ENCODE data around the gene RNF8.
"Not testable (repeated sequence)": the region's sequence is repeated elsewhere in the genome, so short reads cannot be mapped to it uniquely, and the experiment has no call there.

RNF8 gene

DNA sequence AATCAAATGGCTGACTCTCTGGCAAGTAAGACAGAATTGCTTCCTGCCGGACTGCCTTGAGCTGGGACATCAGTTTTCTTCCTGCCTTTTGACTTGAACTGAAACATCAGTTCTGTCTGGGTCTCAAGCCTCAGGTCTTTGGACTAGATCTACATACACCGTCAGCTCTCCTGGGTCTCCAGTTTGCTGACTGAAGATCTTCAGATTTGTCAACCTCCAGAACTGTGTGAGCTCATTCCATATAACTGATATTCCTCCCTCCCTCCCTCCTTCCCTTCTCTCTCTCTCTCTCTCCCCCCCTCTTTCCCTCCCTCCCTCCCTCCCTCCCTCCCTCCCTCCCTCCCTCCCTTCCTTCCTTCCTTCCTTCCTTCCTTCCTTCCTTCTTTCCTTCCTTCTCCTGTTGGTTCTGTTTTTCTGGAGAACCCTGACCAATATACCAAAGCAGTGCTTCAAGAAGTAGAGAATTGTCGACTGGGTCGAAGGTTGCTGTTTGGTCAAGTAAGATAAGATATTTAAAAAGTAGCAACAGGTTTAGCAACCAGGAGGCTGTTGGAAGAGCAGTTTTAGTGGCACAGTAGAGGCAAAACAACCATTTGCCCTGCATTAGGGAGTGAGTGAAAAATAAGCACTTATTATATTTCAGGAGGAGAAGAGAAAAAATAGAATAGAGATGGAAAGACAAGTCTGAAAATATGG, 46.2 kb downstream of the RNF8 start:
- no peak for DNase-seq (ENCODE audit: low read depth)

- DNase-seq (ENCODE audit: low read depth), result not testable (repeated sequence)
These were observed 47.9 kb downstream of the RNF8 start for GRCh38 chr6:37401658-37402057.

GRCh38 chr6:37406726-37407341, 53.1 kb downstream of the RNF8 start:
- no peak for DNase-seq (ENCODE audit: low read depth)

- no peak for DNase-seq (ENCODE audit: low read depth)
These were observed 54.2 kb downstream of the RNF8 start for GRCh38 chr6:37407948-37408347.

GRCh38 chr6:37409501-37409900, 55.7 kb downstream of the RNF8 start:
- no peak for DNase-seq (ENCODE audit: low read depth)

DNA sequence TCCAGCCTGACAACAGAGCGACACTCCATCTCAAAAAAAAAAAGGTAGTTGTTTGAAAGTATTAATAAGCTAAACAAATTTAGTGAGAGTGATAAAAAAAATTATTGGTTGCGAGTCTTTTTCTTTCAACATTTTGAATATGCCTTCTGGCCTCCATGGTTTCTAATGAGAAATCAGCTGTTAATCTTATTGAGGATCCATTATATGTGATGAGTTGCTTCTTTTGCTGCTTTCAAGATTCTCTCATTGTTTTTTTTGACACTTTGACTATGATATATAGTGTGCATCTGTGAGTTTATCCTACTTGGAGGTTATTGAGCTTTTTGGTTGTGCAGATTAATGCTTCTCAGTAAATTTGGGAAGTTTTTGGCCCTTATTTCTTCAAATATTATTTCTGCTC, 63.6 kb downstream of the RNF8 start:
- DNase-seq (ENCODE audit: low read depth), result no peak

DNA sequence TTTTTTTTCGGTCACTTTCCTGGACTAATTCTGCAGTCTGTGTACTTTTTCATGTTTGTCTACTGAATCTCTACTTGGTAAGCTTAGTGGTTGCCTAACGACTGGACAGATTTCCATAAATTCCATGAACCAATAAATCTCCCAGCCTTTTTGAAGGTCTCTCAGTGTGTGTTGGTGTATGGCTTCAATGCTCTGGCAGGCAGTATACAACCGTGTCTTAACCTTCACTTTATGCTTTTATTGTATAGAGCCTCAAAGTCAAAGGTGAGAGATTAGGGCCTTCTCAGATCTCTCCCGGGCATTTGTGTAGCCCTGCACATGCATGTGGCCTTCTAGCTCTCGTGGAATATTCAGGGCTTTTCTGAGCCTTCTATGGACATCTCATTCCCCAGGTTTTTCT, 64.9 kb downstream of the RNF8 start:
- no peak for DNase-seq (ENCODE audit: low read depth)

- no peak for DNase-seq (ENCODE audit: low read depth)
These were observed 72.5 kb downstream of the RNF8 start for GRCh38 chr6:37426058-37426944.

DNA sequence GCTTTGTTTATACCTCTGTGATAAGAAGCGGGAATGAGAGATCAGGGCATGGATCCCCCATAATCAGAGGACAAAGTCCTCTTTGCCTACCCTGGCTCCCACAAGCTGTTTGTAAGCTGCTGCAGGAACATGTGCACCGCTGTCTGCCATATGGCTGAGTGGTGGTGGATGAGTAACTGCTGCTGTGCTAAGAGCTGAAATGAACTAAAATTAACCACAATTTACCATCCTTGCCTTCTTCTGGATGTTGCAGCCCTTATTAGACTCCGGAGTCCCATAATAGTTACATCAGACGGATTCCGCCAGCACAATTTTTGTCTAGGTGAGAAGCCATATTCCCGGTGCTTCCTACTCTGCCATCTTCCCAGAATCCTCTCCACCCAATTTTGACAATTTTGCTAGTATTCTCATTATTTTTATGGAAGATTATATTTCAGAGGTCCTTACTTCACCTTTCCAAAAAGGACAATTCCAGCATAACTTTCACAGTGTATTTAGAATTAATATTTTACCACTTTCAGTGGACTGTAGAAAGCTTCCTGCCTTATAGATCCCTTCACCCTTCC, 73.2 kb downstream of the RNF8 start:
- DNase-seq (ENCODE audit: low read depth), result no peak

- DNase-seq (ENCODE audit: low read depth), result no peak
These were observed 75.6 kb downstream of the RNF8 start for GRCh38 chr6:37429352-37429750.

DNA sequence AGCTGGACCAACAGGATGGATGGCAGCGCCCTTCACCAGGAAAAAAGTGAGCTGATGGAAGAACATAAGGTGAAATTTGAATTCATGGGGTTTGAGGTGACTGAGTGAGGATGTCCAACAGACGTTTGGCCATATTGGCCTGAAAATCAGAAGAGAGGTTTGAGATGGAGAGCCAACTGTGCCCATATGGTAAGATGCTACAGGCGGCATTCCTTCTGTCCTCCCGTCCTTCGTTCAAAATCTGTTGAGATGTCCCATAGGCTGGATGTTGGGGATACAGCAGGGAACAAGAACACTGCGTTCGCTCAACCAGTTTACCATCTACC, 78.8 kb downstream of the RNF8 start:
- no peak for DNase-seq (ENCODE audit: low read depth)

DNA sequence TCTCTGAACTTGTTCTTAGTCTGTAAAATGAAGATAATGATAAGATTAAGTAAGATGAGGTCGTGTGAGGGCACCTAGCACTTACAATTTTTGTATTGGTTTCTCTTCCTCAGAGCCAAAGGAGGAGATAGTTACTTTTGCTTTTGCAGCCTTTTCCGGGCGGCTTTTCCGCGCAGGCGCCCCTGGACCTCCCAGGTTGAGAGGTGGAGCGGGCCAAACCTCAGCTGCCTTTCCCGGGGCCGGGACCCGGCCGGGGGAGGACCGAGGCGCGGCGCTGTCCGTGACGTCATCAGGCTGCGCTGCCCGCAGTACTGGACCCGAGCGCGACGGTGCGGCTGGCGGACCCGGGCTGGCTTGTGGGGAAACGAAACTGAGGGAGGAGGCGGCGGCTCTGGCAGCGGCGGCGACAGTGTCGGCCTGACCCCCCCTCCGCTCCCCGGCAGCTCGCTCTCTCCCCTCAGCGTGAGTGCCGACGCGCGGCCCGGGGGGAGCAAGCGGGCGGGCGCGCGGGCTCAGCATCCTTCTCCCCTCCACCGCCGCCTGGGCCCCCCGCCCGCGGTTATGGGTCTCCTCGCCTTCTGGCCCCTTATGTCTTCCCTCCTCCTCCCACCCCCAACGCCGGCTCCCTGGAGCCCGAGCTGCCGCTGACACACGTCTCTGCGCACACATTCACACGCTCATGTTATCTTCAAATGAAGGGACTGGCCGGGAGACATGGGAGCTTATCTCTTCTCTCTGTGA, 79.3 kb downstream of the RNF8 start, which contains the start of gene CMTR1:
Gene CMTR1, plus strand, starts transcription at position 306 of the 741 bp plus-strand sequence. CDS start 2,409 bp downstream, outside the sequence.
- DNase-seq (ENCODE audit: low read depth), result peak; percentile 71

DNA sequence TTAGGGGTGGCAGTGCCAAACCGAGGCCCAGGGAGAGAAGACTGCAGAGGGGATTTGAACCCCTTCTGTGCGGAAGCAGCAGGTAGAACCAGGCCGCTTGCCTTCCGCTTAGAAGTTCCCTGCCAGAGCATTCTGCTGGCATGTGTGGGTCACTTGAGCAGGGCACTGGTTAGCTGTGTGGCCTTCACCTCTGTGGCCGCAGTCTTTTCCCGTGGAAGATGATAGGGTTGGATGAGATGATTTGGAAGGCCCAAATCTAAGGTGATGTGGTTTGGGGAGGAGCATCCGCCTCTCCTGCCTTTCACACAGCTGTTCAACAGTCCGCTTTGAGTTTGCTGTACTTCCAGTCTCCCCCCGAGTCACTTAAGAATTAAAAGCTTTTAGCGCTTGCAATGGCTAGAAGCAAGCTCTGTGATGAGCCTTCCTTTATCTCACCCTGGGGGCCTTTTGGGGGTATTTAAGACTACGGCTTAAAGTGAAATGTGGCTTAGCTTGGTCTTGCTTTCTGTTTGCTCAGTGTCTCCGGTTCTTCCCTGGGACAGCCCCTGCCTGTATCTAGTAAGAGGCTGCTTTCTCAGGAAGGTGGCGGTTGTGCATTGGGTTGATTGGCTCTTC, 80.0 kb downstream of the RNF8 start:
- DNase-seq (ENCODE audit: low read depth), result peak; percentile 2

DNA sequence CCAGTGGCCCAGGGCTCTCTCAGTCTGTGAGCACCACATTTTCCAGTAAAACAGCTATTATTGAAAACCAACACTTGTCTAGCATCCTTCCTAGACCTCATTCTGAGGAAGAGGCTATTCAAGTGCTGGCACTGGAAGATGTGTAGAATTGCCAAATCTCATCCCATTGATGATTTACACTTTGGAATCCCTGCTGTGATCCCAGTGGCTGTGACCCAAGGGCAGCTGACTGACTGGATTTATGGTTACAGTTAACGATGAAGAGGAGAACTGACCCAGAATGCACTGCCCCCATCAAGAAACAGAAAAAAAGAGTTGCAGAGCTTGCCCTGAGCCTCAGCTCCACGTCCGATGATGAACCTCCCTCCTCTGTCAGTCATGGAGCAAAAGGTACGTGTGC, 81.6 kb downstream of the RNF8 start:
- DNase-seq (ENCODE audit: low read depth), result no peak

GRCh38 chr6:37435816-37436215, 82.0 kb downstream of the RNF8 start:
- no peak for DNase-seq (ENCODE audit: low read depth)

DNA sequence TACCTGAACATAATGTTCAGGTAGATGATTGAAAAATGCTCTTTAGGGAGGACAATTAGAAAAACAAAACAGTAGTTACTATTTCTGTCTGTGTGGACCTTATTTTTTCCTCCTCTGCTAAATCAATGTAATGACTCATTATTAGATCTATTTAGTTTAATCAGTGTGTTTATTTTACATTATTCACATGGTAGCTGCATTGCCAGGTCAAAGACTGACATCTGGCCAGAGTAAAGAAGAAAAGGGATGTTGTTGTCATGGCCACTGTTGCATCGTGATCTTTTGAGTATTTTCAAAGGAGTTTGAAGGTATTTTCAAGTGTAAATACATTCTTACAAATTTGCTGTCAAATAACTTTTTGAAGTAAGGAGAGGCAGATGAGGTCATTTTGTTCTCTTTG, 85.1 kb downstream of the RNF8 start:
- no peak for DNase-seq (ENCODE audit: low read depth)

- DNase-seq (ENCODE audit: low read depth), result no peak
These were observed 87.9 kb downstream of the RNF8 start for GRCh38 chr6:37441651-37442050.

DNA sequence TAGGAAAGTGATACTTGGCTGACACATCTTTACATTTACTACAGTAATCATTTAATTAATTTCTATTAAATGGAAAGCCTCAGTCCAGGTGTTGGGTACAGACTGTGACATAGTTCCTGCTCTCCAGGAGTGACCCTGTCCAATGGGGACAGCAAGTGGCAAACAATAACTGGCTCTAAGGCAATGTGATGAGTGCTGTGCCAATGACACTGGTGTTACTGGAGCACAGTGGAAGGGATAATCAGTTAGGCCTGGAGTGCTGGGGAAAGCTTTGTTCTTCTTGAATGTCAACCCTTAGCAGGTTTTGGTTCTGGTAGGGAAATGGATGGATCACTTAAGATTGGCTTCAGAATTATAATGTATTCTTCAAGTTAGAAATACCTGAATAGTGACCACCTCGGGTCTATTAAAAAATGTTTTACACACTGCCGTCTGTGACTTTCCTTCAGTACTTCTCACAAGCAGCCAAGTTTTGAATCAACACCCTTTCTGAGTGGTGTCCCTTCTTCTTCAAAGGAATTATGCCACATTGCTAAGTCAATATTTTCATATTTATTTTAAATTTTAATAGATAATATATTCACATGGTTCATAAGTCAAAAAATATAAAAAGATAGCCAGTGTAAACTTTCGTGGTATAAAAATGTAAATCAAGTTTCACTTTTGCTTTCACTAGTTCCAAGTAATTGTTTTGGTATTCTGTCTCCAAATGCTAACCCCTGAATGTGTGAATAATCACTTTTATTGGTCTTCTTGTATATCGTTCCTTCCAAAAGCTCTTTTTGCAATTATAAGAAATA, 88.8 kb downstream of the RNF8 start:
- DNase-seq (ENCODE audit: low read depth), result no peak

DNA sequence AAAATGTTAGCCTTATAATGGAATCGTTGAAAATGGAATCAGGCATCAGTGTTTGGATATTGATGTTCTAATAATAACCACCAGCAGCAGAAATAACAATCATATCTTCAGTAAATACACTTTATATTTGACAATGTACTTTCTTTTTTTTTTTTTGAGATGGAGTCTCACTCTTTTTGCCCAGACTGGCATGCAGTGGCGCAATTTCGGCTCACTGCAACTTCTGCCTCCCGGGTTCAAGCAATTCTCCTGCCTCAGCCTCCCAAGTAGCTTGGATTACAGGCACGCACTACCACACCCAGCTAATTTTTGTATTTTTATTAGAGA, 89.4 kb downstream of the RNF8 start:
- not testable (repeated sequence) for DNase-seq (ENCODE audit: low read depth)
